GM19455 (cell line): Measurements from ENCODE around the gene USP24.
"Not testable (repeated sequence)": the region's sequence is repeated elsewhere in the genome, so short reads cannot be mapped to it uniquely, and the experiment has no call there.

Experiments
- ATAC-seq: cut with Tn5 transposase; IDR thresholded peaks from one replicate; pipeline ENCODE4 v1.9.1; 2021; ENCODE audit not compliant: unreplicated experiment

Gene USP24

DNA sequence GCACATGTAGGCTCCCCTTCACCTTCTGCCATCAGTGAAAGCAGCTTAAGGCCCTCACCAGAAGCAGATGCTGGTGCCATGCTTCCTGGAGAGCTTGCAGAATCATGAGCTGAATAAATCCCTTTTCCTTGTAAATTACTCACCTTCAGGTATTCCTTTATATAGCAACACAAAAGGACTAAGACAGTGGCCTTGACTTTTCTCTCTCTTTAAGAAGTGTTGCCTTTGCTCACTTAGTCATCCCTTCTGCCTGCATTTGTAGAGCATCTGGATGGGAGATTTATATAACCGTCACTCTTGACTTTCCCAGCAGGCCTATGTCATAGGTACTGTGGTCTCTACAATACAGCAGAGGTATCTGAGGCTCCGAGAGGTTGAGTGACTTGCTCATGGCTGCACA lies 172.2 kb downstream of the USP24 start:
- ATAC-seq = no peak

DNA sequence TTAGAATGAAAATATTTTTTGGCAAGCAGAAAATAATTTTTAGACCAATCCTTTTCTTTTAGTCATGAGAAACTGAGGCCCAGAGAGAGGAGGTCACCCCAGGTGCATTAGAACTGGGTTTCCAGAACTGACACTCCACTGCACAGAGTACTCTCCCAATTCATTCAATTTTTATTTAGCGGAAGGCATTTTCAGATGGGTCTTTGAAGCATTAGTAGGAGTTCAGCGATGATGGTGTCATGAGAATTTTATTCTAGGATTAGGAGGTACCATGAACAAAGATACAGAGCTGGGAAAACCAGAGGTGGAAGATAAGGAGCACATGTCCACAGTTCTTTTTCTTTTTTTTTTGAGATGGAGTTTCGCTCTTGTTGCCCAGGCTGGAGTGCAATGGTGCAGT lies 173.6 kb downstream of the USP24 start:
- ATAC-seq = no peak

DNA sequence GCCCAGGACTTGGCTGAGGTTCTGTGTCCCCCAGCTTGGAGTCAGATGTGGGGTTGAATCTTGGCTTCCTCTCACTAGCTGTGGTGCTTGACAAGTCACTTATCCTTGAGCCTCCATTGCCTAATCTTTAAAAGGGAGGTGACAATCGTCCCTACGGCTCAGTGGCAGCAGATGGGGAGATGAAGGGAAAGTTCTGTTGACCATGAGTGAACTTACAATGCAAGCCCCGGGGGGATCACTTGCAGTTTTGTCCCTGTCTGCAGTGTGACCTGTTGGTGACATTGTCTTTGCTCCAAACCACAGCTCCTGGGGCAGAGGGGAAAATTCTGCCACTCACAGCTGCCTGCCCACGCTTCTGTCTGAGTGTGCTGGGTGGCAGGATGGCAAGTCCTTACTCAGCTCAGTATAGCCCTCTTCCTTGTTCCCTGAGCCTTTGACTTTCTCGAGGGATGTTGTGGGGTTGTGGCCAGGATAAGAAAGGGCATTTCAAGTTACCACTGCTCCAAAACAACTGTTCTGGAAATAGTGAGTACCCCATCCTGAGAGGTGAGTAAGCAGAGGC lies 174.2 kb downstream of the USP24 start:
- no peak for ATAC-seq

DNA sequence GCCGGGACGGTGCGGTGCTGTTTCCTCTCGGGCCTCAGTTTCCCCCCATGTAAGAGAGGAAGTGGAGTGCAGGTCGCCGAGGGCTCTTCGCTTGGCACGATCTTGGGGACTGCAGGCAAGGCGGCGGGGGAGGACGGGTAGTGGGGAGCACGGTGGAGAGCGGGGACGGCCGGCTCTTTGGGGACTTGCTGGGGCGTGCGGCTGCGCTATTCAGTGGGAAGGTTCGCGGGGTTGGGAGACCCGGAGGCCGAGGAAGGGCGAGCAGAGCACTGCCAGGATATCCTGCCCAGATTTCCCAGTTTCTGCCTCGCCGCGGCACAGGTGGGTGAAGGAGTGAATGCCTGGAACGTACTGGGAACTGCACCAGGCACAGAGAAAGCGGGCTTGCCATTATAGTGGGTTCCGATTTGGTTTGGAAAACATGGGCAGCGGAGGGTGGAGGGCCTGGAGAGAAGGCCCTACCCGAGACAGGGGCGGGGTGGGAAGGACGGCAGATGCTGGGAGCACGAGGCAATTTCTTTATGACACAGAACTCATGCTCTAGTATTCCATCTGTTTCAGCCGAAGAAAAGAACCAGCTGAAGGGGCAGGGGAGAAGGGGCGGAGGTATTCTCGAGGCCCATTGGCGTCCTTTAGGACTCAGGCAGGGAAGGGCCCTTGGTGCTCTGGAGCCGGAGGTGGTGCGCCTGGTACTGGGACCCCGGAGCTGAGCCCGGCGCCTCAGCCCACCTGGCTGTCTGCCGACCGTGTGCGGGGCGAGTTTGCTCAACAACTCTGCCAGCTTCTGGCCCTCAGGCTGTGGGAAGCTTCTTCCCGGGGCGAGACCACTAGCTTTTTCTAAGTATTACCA lies 174.9 kb downstream of the USP24 start:
- no peak for ATAC-seq

DNA sequence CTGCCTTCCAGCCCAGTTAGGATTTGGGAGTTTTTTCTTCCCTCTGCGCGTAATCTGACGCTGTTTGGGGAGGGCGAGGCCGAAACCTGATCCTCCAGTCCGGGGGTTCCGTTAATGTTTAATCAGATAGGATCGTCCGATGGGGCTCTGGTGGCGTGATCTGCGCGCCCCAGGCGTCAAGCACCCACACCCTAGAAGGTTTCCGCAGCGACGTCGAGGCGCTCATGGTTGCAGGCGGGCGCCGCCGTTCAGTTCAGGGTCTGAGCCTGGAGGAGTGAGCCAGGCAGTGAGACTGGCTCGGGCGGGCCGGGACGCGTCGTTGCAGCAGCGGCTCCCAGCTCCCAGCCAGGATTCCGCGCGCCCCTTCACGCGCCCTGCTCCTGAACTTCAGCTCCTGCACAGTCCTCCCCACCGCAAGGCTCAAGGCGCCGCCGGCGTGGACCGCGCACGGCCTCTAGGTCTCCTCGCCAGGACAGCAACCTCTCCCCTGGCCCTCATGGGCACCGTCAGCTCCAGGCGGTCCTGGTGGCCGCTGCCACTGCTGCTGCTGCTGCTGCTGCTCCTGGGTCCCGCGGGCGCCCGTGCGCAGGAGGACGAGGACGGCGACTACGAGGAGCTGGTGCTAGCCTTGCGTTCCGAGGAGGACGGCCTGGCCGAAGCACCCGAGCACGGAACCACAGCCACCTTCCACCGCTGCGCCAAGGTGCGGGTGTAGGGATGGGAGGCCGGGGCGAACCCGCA lies 175.7 kb downstream of the USP24 start, which contains the start of gene PCSK9:
PCSK9 (plus strand) TSS at position 207 of the 741 bp plus-strand sequence; CDS start at position 497, 290 bp downstream.
- ATAC-seq = no peak

GRCh38 chr1:55038974-55039341 lies 176.2 kb downstream of the USP24 start:
- no peak for ATAC-seq

- no peak for ATAC-seq
Measured at GRCh38 chr1:55038552-55038838, 176.7 kb downstream of the USP24 start.

DNA sequence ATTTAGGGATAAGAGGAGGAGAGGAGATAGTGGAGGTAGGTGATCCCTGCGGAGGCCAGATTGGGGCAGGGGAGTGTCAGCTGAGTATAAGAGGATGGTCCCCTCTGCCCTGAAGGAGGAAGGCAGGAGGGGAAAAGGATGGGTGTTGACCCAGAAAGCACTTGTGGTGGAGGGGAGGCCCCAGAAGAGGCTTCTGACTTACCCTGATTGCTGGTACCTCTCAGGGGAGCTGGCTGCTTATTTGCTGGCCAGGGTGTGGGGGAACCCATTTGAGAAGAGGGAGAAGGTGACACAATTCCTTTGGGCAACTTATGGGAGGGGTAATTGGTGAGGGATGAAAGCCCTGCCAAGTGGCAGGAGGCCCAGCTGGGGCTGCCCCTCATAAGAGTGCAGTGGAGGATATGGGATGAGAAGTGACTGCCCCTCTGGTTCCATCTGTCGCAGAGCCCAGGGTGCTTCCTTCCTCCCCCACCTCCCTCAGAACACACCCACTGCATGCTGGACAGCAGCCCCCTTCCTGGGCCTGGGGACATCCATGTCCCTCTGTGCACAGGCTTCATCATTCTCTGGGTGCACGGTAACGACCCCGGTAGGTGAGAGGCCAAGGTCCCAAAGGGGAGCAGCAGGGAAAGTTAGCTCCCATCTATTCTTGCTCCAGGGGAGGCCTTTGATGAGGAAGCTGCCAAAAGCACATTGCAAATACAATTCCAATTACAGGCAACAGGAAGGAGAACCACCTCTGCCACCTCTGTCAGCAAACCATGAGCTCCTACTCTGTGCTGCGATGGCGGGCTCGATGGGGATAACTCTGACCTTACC lies 177.2 kb downstream of the USP24 start:
- ATAC-seq = no peak

DNA sequence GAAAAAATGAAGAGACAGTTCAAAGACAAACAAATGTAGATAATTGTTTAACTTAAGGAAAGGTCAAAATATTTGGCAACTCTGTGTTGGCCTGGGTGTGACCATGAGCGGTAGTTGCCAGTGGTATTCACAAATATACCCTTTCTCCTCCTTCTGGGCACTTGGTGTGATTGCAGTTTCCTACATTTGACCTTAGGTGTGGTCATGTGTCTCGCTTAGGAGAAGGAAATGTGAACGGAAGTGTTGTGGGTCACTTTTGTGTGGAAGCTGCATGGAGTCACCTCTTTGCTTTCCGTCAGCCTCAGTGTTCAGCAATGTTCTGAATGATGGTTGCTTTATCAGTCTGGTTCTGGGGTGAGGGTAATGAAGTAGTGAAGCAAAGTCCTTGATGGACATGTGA lies 179.3 kb downstream of the USP24 start:
- no peak for ATAC-seq

- no peak for ATAC-seq
Measured at GRCh38 chr1:55034476-55035133, 180.6 kb downstream of the USP24 start.

DNA sequence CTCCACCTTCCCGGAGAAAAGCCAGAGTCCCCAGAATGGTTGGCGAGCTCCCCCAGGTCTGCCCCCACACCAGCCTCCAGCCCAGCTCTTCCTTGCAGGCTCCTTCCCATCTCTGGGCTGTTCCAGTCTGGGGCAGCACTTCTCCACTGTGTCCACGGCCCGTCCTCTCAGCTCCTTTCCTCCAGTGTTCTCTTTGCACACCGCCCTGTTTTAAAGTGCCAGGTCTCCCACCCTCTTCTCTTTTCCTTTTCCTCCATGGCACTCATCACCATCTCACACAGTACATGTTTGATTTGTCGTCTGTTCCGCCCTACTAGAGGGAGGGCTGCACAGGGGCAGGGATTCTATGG lies 181.9 kb downstream of the USP24 start:
- no peak for ATAC-seq

DNA sequence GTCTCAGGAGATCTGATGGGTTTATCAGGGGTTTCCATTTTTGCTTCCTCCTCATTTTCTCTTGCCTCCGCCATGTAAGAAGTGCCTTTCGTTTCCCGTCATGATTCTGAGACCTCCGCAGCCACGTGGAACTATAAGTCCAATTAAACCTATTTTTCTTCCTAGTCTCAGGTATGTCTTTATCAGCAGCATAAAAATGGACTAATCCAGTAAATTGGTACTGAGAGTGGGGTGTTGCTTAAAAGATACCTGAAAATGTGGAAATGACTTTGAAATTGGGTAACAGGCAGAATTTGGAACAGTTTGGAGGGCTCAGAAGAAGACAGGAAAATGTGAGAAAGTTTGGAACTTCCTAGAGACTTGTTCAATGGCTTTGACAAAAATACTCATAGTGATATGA lies 184.1 kb downstream of the USP24 start:
- ATAC-seq = not testable (repeated sequence)

DNA sequence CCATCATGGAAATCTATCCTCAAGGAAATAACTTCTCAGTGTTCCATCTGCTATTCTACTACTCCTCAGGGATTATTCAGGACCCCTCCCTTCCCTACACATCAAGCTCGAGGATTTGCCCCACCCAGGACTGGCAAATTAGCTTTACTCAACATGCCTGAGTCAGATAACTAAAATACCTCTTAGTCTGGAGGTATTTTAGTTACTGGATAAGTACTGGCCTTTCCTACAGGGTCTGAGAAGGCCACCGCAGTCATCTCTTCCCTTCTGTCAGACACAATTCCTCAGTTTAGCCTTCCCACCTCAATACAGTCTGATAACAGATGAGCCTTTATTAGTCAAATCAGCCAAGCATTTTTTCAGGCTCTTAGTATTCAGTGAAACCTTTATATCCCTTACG lies 188.5 kb downstream of the USP24 start:
- not testable (repeated sequence) for ATAC-seq

DNA sequence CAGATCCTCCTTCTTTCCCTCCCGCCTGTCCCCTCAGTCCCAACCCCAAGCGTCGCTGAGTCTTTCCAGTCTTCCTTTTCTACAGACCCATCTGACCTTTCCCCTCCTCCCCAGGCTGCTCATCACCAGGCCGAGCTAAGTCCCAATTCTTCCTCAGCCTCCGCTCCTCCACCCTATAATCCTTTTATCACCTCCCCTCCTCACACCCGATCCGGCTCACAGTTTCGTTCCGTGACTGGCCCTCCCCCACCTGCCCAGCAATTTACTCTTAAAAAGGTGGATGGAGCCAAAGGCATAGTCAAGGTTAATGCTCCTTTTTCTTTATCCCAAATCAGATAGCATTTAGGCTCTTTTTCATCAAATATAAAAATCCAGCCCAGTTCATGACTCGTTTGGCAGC lies 191.0 kb downstream of the USP24 start:
- not testable (repeated sequence) for ATAC-seq

DNA sequence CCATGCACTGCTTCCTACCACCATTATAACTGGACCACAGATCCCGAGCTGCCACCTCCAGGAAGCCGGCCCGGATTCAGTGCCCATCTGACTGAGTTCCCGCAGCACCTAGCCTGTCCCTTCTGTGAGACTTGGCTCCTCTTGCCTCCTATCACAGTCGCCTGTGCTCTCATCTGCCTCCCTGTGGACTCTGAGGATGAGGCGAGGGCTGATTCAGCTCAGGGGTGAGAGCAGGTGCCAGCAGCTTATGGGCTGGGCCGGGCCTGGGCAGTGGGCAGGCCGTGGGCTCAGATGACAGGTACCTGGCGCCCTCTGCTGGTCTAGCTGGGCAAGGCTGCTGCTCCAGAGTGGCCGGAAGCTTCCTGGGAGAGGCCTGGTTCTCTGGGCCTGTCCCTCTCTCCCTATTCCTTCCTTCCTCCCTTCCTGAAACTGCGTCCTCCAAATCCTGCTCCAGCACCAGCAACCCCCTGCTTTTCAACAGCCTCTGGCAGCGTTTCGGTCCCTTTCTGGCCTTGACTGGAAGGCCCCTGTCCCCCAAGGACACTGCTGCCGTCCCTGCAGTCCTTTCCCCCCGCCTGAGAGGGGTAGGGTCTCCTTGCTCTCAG lies 193.1 kb downstream of the USP24 start:
- ATAC-seq = peak; percentile 83

DNA sequence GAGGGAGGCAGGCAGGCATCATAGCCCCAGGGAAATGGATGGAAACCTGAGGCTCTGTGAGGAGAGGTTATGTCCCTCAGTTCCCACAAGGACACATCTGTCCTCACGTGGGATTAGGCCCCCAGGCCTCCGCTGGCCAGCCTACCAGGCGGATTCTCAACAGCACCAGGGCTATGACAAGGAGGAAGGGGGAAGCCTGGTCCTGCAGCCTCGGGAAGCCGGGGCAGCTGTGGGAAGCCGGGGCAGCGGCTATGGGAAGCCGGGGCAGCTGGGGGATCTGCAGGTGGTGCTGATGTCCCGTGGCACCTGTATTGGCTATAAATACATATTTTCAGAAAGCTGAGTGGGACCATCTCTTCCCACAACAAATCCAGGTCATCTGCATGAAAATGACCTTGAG lies 196.8 kb downstream of the USP24 start:
- ATAC-seq = no peak
